ENCODE results near the gene CERS4. TPM values are rescaled to one million over a fixed set of nuclear protein-coding genes. Genes with fewer than 3 reads are reported as not detected.

The CERS4 gene
- total and polyA plus RNA-seq, 2 of the 8 experiments (the other 6 are each of a cell fraction or from before 2014, with no cell fraction given), result 88.2 to 179 TPM

DNA sequence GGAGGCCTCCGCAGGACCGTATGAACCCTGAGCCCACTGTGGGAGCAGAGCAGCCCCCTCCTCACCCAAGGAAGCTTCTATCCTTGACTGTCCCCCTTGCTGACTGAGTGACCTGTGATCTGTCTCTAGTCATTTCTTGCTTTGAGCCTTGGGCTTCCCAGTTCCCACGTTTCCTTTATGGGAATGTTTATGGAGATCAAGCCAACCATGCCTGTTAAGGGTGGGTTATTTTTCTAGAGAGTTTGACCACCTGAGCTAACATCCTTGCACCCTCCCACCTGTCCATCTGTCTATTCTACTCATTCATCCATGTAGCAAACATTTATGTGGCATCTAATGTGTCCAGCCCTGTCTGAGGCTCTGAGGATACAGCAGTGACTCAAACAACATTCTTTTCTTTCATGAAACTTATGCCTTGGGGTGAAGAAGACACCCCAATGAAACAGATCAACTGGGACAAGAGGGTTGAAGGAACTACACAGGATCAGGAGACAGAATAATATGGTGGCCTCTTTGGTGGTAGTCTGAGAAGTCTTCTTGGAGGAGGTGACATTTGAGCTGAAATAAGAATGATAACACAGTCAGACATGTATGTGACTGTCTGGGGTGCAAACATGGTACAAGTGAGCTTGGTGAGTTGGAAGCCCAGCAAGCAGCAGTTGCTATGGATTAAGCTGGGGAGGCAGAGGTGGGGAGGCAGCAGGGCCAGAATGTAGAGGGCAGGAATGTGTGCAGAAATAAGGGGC, 30.5 kb downstream of the CERS4 start:
- Histone ChIP-seq H3K79me1 (ENCODE audit: low read depth, low read length) (peaks cover 5% of the 10 kb centered on the region; the same call in 1 of the 2 replicates), H2AK5ac (ENCODE audit: low read depth, low read length) (no peak overlapping the region; the same call in 1 of the 2 replicates), H3K27ac (ENCODE audit: low read depth, low read length) (0 out of 2 replicates have a peak overlapping the region, but pooled peaks have one; percentile 43), H3K18ac (ENCODE audit: extremely low read depth, low read length) (no peak overlapping the region), H3K4me3 (ENCODE audit: extremely low read depth in 1 of 4, insufficient read depth in 2 of 4, low read depth in 3 of 4, low read length in 4 of 4) (no peak overlapping the region; a peak in 1 of 8 replicates), H2BK12ac (ENCODE audit: low read depth, low read length) (no peak overlapping the region), H3K14ac (ENCODE audit: insufficient read length) (no peak overlapping the region), H4K5ac (ENCODE audit: insufficient read length, low read depth, low read length) (no peak overlapping the region), H3K9ac (replicated peaks in 1 of 4; ENCODE audit: extremely low read depth in 1 of 4, low read depth in 3 of 4, low read length in 3 of 4) (peak overlapping the region in 1 of 4 experiments; percentile 45; a peak in 1 of 7 replicates), H3K23me2 (ENCODE audit: low read depth, low read length) (no peaks in the 10 kb centered on the region; the same call in 1 of the 2 replicates), H3K79me2 (ENCODE audit: control insufficient read depth in 1 of 2, insufficient read depth in 2 of 2, low read length in 2 of 2) (no peaks in the 10 kb centered on the region; a peak in 1 of 4 replicates), H3K27me3 (replicated peaks in 1 of 4; ENCODE audit: control insufficient read depth in 3 of 4, extremely low read depth in 1 of 4, insufficient read depth in 3 of 4, low read length in 3 of 4) (no peaks in the 10 kb centered on the region), H3K4me2 (ENCODE audit: insufficient read depth in 1 of 2, low read depth in 2 of 2, low read length in 2 of 2) (peak overlapping the region in 1 of 2 experiments; percentile 46; a peak in 1 of 4 replicates), H4K20me1 (replicated peaks in 1 of 2; ENCODE audit: control insufficient read depth in 1 of 2, insufficient read depth in 2 of 2, low read length in 2 of 2) (peaks cover 0 to 2% of the 10 kb centered on the region in 2 experiments), H3K4ac (replicated peaks; ENCODE audit: insufficient read length, low read depth, low read length) (no peak overlapping the region), H2BK5ac (ENCODE audit: low read depth, low read length) (no peak overlapping the region), H2BK20ac (ENCODE audit: low read length) (peak overlapping the region; percentile 83; the same call in 1 of the 2 replicates), H4K8ac (ENCODE audit: extremely low read depth, insufficient read depth, low read length) (0 out of 2 replicates have a peak overlapping the region, but pooled peaks have one; percentile 60), H3K23ac (ENCODE audit: insufficient read length) (no peak overlapping the region), H3K56ac (replicated peaks; ENCODE audit: insufficient read length, low read depth, low read length) (no peak overlapping the region), H3K36me3 (ENCODE audit: control insufficient read depth in 2 of 4, insufficient read depth in 4 of 4, low read length in 3 of 4) (peaks cover 0 to 10% (median 5%) of the 10 kb centered on the region in 4 experiments; a peak in 2 of 8 replicates), H2AFZ (ENCODE audit: low read length) (no peak overlapping the region), H4K91ac (replicated peaks; ENCODE audit: insufficient read length, low read length) (peak overlapping the region; percentile 18), H3K9me3 (ENCODE audit: insufficient read depth in 2 of 2, low read depth in 1 of 2, low read length in 1 of 2) (no peaks in the 10 kb centered on the region; a peak in 1 of 4 replicates), H2BK120ac (replicated peaks; ENCODE audit: low read depth, low read length) (no peak overlapping the region), H3K4me1 (replicated peaks in 1 of 4; ENCODE audit: control insufficient read depth in 3 of 4, insufficient read depth in 4 of 4, low read length in 3 of 4) (peaks cover 0 to 17% (median 6%) of the 10 kb centered on the region in 4 experiments; a peak in 4 of 7 replicates), H2BK15ac (ENCODE audit: low read length) (peak overlapping the region; percentile 50; the same call in 1 of the 2 replicates)
- POLR2A ChIA-PET (ENCODE audit: partially characterized antibody), result interaction anchor here (0.8 to 4.3 kb wide), 7 partner anchors 10 to 68 kb away, joined by 3 to 28 read pairs (median 8); partner anchors contain the start of gene CERS4
- CTCF ChIA-PET (ENCODE audit: partially characterized antibody), result interaction anchor here (0.6 to 2.2 kb wide), 10 partner anchors 10 to 295 kb away, joined by 3 to 9 read pairs (median 4); partner anchors contain the start of gene CERS4
- no peak for DNase-seq (ENCODE audit: low read depth in 1 of 2, low spot score in 2 of 2)
- 91% methylated on average over 3 of the region's 3 CpGs; no CpG with 5 or more reads in 1 of the 2 experiments for WGBS, 2 experiments (ENCODE audit: extremely low coverage in 1 of 2, insufficient coverage in 1 of 2, insufficient read length in 1 of 2, insufficient replicate concordance in 2 of 2, low coverage in 1 of 2, low lambda C conversion rate in 2 of 2, missing lambda C conversion rate in 1 of 2)
- no peak for FAIRE-seq
- TF ChIP-seq HDAC2 (IDR thresholded peaks at IDR 0.05; ENCODE audit: borderline replicate concordance in 1 of 2, low read depth in 2 of 2, low read length in 2 of 2), result no peak
- TF ChIP-seq, protein P1, sequence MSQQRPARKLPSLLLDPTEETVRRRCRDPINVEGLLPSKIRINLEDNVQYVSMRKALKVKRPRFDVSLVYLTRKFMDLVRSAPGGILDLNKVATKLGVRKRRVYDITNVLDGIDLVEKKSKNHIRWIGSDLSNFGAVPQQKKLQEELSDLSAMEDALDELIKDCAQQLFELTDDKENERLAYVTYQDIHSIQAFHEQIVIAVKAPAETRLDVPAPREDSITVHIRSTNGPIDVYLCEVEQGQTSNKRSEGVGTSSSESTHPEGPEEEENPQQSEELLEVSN (IDR thresholded peaks at IDR 0.05), result no peak
- no peak for TF ChIP-seq SP1 (IDR thresholded peaks at IDR 0.05; ENCODE audit: low read depth, low read length)
- TF ChIP-seq SUZ12 (IDR thresholded peaks at IDR 0.05; ENCODE audit: low read length), result no peak
- no peak for TF ChIP-seq TAF7 (optimal IDR thresholded peaks at IDR 0.05; ENCODE audit: borderline replicate concordance, low read depth, low read length)
- TF ChIP-seq GTF2F1 (IDR thresholded peaks at IDR 0.05; ENCODE audit: borderline replicate concordance, low read depth, low read length), result no peak
- no peak for TF ChIP-seq SP4 (IDR thresholded peaks at IDR 0.05; ENCODE audit: low read length)
- no peak for TF ChIP-seq PHF8 (conservative IDR thresholded peaks at IDR 0.05; ENCODE audit: low read depth, low read length)
- no peak for TF ChIP-seq EGR1 (IDR thresholded peaks at IDR 0.05; ENCODE audit: borderline replicate concordance, low read depth, low read length)
- no peak for TF ChIP-seq SRF (IDR thresholded peaks at IDR 0.05; ENCODE audit: low read depth, low read length)
